ENCODE results near the gene CRADD. TPM values are rescaled to one million over a fixed set of nuclear protein-coding genes. Genes with fewer than 3 reads are reported as not detected.
"Not testable (repeated sequence)": the region's sequence is repeated elsewhere in the genome, so short reads cannot be mapped to it uniquely, and the experiment has no call there.

CRADD gene
- total RNA-seq, 1 donor from 2014 or later, result 19.1 TPM

GRCh38 chr12:93884794-93885460 is 207.8 kb downstream of the CRADD start:
- Histone ChIP-seq H3K4me3 (ENCODE audit: low read depth, low read length) (no peak overlapping the region), H3K27me3 (ENCODE audit: control insufficient read depth, insufficient read depth, low read length) (no peaks in the 10 kb centered on the region), H3K36me3 (ENCODE audit: control insufficient read depth, insufficient read depth, low read length) (no peaks in the 10 kb centered on the region)
- no peak for DNase-seq (ENCODE audit: low read depth)
- TF ChIP-seq CTCF (IDR thresholded peaks at IDR 0.05; ENCODE audit: insufficient read depth, low read length, poor library complexity, severe bottlenecking), result no peak

- H3K4me3 ChIP-seq (ENCODE audit: low read depth, low read length); DNase-seq (ENCODE audit: low read depth); H3K36me3 ChIP-seq (ENCODE audit: control insufficient read depth, insufficient read depth, low read length); H3K27me3 ChIP-seq (ENCODE audit: control insufficient read depth, insufficient read depth, low read length): not testable (repeated sequence)
Measured at GRCh38 chr12:93885973-93886532, 208.9 kb downstream of the CRADD start.

GRCh38 chr12:93886533-93887511 is 209.6 kb downstream of the CRADD start:
- no peak for DNase-seq (ENCODE audit: low read depth)
- H3K27me3 ChIP-seq (ENCODE audit: control insufficient read depth, insufficient read depth, low read length), result no peaks in the 10 kb centered on the region
- H3K36me3 ChIP-seq (ENCODE audit: control insufficient read depth, insufficient read depth, low read length), result no peaks in the 10 kb centered on the region
- TF ChIP-seq CTCF (IDR thresholded peaks at IDR 0.05; ENCODE audit: insufficient read depth, low read length, poor library complexity, severe bottlenecking), result no peak
- no peak overlapping the region for H3K4me3 ChIP-seq (ENCODE audit: low read depth, low read length)

GRCh38 chr12:93888964-93889363 is 211.8 kb downstream of the CRADD start:
- DNase-seq (ENCODE audit: low read depth), result no peak
- no peak for TF ChIP-seq CTCF (IDR thresholded peaks at IDR 0.05; ENCODE audit: insufficient read depth, low read length, poor library complexity, severe bottlenecking)
- no peaks in the 10 kb centered on the region for H3K27me3 ChIP-seq (ENCODE audit: control insufficient read depth, insufficient read depth, low read length)
- no peaks in the 10 kb centered on the region for H3K36me3 ChIP-seq (ENCODE audit: control insufficient read depth, insufficient read depth, low read length)
- no peak overlapping the region for H3K4me3 ChIP-seq (ENCODE audit: low read depth, low read length)

- no peak overlapping the region for H3K4me3 ChIP-seq (ENCODE audit: low read depth, low read length)
- no peaks in the 10 kb centered on the region for H3K27me3 ChIP-seq (ENCODE audit: control insufficient read depth, insufficient read depth, low read length)
- no peak for DNase-seq (ENCODE audit: low read depth)
- TF ChIP-seq CTCF (IDR thresholded peaks at IDR 0.05; ENCODE audit: insufficient read depth, low read length, poor library complexity, severe bottlenecking), result no peak
- no peaks in the 10 kb centered on the region for H3K36me3 ChIP-seq (ENCODE audit: control insufficient read depth, insufficient read depth, low read length)
Measured at GRCh38 chr12:93889516-93890212, 212.5 kb downstream of the CRADD start.

All from kidney epithelial cell (primary cell).